Parathyroid adenoma (tissue), 2 donors: ENCODE results near the gene STX1A.
"Not testable (repeated sequence)": the region's sequence is repeated elsewhere in the genome, so short reads cannot be mapped to it uniquely, and the experiment has no call there.

Experiments used
- H2AFZ ChIP-seq: fragments of 300-600 bp; sonication (generic); one replicate; pipeline ENCODE4 v1.7.0; 2017; ENCODE audit warnings: antibody characterized with exemption, mild to moderate bottlenecking
- H3K27ac ChIP-seq: fragments of 300-600 bp; sonication (generic); one replicate; pipeline ENCODE4 v1.7.0; 2017
- H3K27me3 ChIP-seq: fragments of 300-600 bp; sonication (generic); one replicate; pipeline ENCODE4 v1.7.0; 2017; ENCODE audit warnings: low read length; ENCODE audit not compliant: control insufficient read depth, insufficient read depth
- H3K36me3 ChIP-seq: fragments of 300-600 bp; sonication (generic); one replicate; pipeline ENCODE4 v1.7.0; 2017; ENCODE audit warnings: low read length; ENCODE audit not compliant: control insufficient read depth, insufficient read depth
- H3K4me1 ChIP-seq: fragments of 300-600 bp; sonication (generic); one replicate; pipeline ENCODE4 v1.7.0; 2017; ENCODE audit warnings: control low read depth
- H3K4me2 ChIP-seq: fragments of 300-600 bp; sonication (generic); one replicate; pipeline ENCODE4 v1.7.0; 2017; ENCODE audit warnings: low read length
- H3K4me3 ChIP-seq: fragments of 300-600 bp; sonication (generic); one replicate; pipeline ENCODE4 v1.7.0; 2017; ENCODE audit warnings: low read depth, low read length
- H3K79me2 ChIP-seq: fragments of 300-600 bp; sonication (generic); one replicate; pipeline ENCODE4 v1.7.0; 2017; ENCODE audit warnings: control low read depth
- H3K9ac ChIP-seq: fragments of 300-600 bp; sonication (generic); one replicate; pipeline ENCODE4 v1.7.0; 2017; ENCODE audit warnings: mild to moderate bottlenecking
- H3K9me3 ChIP-seq: fragments of 300-600 bp; sonication (generic); one replicate; pipeline ENCODE4 v1.7.0; 2017; ENCODE audit warnings: low read length; ENCODE audit not compliant: control insufficient read depth
- CTCF ChIP-seq: fragments of 300-600 bp; sonication (generic); IDR thresholded peaks from one replicate; pipeline ENCODE4 v1.7.0; 2017; ENCODE audit warnings: antibody characterized with exemption, mild to moderate bottlenecking
- donor health status: primary hyperparathyroidism.

STX1A gene

GRCh38 chr7:73659983-73660382 lies 59.5 kb downstream of the STX1A start:
- Histone ChIP-seq H3K4me2 (no peak overlapping the region), H3K79me2 (no peaks in the 10 kb centered on the region), H3K27me3 (no peaks in the 10 kb centered on the region), H3K4me1 (no peaks in the 10 kb centered on the region), H3K9me3 (no peaks in the 10 kb centered on the region), H3K36me3 (no peaks in the 10 kb centered on the region), H3K27ac (no peak overlapping the region), H3K9ac (no peak overlapping the region), H3K4me3 (no peak overlapping the region), H2AFZ (no peak overlapping the region)
- TF ChIP-seq CTCF = no peak

GRCh38 chr7:73655309-73655708 lies 64.2 kb downstream of the STX1A start:
- H3K4me3 ChIP-seq, H3K4me2 ChIP-seq, H3K27ac ChIP-seq, H3K9me3 ChIP-seq, H3K79me2 ChIP-seq, H3K9ac ChIP-seq, H3K27me3 ChIP-seq, H2AFZ ChIP-seq, H3K4me1 ChIP-seq, H3K36me3 ChIP-seq: not testable (repeated sequence)

GRCh38 chr7:73652541-73652949 lies 66.9 kb downstream of the STX1A start:
- H3K4me1 ChIP-seq = no peaks in the 10 kb centered on the region
- no peaks in the 10 kb centered on the region for H3K27me3 ChIP-seq
- H3K4me3 ChIP-seq = no peak overlapping the region
- no peaks in the 10 kb centered on the region for H3K79me2 ChIP-seq
- no peaks in the 10 kb centered on the region for H3K36me3 ChIP-seq
- TF ChIP-seq CTCF = no peak
- no peaks in the 10 kb centered on the region for H3K9me3 ChIP-seq
- no peak overlapping the region for H3K4me2 ChIP-seq
- H3K9ac ChIP-seq = no peak overlapping the region
- no peak overlapping the region for H2AFZ ChIP-seq
- no peak overlapping the region for H3K27ac ChIP-seq

GRCh38 chr7:73650524-73650923 lies 68.9 kb downstream of the STX1A start:
- Histone ChIP-seq H2AFZ (no peak overlapping the region), H3K4me3 (no peak overlapping the region), H3K79me2 (no peaks in the 10 kb centered on the region), H3K27me3 (no peaks in the 10 kb centered on the region), H3K9ac (no peak overlapping the region), H3K27ac (no peak overlapping the region), H3K36me3 (no peaks in the 10 kb centered on the region), H3K9me3 (no peaks in the 10 kb centered on the region), H3K4me2 (no peak overlapping the region), H3K4me1 (no peaks in the 10 kb centered on the region)
- no peak for TF ChIP-seq CTCF

- Histone ChIP-seq H3K4me2 (no peak overlapping the region), H3K9me3 (no peaks in the 10 kb centered on the region), H3K4me3 (no peak overlapping the region), H3K4me1 (no peaks in the 10 kb centered on the region), H3K9ac (no peak overlapping the region), H3K27me3 (no peaks in the 10 kb centered on the region), H3K79me2 (no peaks in the 10 kb centered on the region), H3K27ac (no peak overlapping the region), H2AFZ (no peak overlapping the region), H3K36me3 (no peaks in the 10 kb centered on the region)
- TF ChIP-seq CTCF = no peak
Measured at GRCh38 chr7:73649576-73649975, 69.9 kb downstream of the STX1A start.
